Measurements from ENCODE around the gene PAPSS2.

PAPSS2 gene

DNA sequence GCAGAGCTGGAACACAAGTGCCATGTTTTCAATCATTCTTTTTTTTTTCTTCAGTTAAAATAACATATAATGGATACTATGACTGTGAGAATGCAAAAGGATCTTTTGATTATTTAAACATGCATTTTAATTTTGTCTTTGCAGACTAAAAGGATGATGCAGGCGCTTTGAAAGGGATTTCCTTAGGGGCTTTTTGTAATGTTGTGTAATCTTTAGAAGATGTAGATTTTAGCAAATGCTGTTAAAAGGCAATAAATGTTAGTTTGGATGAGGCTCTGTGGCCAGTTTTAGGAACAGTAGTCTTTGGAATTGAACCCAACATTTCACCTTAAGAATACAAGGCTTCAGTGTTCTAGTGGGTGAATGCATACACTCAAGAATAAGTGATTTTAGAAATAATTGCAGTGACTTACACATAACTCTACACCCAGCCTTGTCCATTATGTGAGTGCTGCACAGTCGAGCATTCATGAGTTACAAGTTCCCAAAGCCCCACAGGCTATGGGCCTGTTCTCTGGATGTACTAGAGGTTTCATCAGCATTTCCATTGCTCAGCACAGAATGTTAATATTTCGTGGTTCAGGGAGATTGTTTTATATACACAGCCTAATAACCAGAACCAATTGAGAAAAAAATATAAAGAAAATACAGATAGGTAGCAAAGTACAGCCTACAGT, 11.6 kb downstream of the PAPSS2 start:
- no peak for DNase-seq (ENCODE audit: low read depth)

DNA sequence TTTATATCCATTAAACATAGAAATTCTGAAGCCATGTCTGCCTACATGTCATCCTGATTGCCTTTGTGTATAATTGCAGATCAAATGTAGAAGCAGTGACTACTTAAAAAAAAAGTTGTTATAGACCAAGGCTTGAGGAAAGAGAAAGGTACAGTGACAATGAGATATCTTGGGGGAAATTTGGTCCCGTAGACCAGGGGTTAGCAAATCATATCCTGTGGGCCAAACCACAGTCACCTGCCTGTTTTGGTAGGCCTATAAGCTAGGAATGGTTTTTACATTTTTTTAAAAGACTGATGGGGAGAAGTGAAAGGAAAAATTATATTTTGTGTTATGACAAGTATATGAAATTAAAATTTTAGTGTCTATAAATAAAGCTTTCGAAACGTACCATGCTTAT, 12.9 kb downstream of the PAPSS2 start:
- DNase-seq (ENCODE audit: low read depth) = no peak

DNA sequence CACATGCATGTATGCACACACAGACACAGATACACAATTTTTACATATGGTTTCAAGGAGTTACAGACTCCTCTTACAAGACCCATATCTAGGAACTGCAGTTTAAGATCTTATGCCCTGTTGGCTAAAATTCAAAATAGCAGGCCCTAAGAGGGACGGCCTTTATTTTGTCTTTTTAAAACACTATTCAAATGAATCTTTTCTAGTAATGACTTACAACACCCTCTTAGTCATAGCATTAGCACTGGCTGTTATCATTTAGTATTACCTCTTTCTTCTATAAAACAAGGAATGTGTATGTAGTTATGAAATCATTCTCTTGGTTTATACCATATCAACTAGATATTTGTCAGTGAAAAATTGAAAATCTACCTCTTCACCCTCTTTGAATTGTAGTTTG, 15.3 kb downstream of the PAPSS2 start:
- no peak for DNase-seq (ENCODE audit: low read depth)

DNA sequence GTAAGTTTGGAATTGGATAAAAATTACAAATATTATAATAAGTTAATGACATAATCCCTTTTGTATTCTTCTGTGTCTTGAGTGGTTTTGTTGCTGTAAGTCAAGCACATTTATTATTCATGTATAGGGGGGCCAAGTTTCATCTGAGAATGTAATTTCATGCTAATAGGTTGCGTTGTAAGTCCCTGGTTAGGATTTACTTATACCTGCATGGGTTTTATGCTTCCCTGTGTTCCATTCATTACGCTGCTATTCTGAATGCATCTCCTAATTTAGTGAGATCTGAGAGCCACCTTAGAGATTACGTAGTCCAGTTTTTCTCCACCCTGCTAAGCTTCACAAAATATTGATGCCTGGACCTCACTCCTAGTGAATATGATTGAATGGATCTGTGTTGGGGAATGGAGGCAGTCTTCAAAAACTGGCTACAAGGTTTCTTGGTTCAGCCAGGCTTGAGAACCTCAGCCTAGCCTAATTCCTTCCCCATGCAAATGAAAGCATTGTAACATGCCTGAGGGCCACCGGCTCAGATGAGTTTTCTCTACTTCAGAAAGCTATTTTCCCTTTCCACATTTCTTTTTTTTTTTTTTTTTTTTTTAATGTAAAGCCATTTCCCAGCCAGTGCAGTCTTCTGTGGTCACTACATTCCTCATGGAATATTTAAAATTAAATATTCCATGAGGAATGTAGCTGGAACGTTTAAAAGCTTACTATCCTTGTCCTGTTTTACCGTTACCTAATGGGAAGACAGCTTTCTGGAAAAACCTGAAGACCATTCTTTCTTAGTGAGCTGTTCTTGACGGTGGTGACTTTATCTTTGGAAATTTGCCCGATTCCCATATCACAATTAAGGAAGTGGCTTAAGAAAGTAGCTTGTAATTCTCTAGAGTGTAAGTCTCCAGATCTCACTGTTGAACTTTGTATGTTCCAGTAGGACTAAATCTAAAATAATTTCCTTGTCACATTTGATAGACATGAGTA, 16.0 kb downstream of the PAPSS2 start:
- DNase-seq (ENCODE audit: low read depth) = no peak

DNA sequence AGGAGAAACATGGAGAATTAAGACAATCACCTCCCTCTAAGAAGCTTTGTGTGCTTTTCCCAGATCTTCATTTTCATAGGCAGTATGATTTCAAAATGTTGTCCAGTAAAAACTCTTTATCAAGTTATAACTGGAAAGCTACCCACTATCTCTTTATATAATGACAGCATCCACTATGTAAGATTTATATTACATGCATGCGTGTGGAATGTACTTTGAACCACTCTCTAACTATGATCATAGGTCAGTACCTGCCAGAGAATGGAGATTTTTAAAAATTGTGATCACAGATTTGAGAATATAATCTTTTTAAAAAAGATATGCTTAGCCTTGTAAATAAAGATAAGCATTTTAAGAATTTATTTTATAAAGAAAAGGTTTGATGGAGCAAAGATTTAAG, 17.9 kb downstream of the PAPSS2 start:
- DNase-seq (ENCODE audit: low read depth) = no peak

DNA sequence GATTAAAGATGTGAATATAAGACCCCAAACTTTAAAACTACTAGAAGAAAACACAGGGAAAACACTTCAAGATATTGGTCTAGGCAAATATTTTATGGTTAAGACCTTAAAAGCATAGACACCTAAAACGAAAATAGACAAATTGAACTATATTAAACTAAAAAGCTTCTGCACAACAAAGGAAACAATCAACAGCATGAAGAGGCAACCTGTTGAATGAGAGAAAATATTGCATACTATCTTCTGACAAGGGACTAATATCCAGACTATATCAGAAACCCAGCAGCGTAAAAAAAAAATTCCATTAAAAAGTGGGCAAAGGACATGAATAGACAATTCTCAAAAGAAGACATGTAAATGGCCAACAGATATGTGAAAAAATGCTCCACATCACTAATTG, 18.6 kb downstream of the PAPSS2 start:
- DNase-seq (ENCODE audit: low read depth) = no peak

DNA sequence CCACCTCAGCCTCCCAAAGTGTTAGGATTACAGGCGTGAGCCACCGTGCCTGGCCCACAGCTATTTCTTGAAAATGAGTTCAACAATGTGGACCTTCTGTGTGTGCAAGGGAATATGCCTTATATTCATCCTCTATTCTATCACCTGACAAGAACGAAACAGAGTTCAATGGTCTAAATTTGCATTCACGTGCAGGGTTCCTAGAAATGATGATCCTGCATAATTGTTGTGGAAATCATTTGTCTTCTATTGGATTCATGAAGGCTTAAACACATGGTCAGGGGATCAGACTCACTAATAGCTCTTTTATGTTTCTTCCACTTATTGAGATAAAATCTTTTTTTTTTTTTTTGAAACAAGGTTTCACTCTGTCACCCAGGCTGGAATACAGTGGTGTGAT, 23.7 kb downstream of the PAPSS2 start:
- no peak for DNase-seq (ENCODE audit: low read depth)

DNA sequence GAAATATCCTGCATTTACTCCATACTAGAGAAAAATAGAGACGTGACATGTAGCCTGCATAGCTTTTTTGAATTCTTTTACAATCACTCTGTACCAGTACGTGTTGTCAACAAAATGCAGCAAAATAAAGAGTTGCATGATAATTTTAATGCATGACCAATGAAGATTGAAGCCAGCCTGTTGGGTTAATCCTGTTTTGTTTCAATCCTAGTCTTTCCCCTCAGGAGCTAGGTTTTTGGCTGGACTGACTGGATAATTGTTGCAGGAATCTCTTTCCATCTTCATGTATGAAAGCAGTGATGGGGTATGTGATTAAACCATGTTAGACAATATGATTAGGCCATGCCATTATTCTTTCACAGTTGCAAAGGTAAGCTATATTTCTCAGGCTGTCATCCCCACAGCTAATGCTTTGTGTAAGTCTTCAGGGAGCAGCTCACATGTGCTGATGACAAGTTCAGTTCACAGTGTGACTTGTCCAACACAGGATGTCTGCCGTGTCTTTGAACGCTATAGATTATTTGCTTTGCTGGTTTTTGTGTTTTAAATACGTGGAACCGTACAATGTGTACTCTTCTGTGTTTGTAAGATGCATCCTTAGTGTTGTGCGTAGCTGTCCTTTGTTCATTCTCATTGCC, 24.4 kb downstream of the PAPSS2 start:
- DNase-seq (ENCODE audit: low read depth) = no peak

DNA sequence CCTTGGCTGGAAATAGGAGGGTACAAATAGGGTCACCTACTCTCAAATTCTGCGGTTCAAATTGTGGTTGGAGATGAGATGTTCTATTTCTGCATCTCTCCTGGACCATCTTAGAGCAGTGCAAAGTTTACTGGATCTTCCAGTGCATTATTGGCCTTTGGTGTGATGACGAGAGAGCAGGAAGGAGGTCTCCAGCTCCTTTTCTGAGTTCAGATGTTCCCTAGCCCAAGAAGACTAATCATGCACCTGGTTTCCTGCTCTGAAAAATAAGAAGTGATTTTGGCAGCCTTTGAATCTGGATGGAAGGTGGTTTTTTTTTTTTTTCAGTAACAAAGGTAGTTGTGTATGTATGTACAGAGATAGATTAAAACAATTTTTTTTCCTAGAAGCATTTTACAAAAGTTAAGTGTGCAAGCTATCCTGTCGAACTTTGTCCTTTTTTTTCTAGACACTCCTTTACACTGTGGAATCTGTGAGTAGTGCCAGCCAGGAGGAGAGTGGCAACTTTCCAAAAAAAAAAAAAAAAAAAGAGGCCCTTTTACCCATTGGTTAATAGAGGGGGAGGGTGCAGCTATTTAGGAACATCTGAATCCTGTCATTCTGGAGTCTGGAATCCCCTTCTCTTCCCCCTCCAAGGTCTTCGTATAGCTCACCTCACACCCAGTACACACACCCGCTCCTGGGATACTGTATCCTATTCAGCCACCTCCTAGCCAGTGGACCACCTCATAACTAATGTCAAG, 26.3 kb downstream of the PAPSS2 start:
- DNase-seq (ENCODE audit: low read depth) = no peak

DNA sequence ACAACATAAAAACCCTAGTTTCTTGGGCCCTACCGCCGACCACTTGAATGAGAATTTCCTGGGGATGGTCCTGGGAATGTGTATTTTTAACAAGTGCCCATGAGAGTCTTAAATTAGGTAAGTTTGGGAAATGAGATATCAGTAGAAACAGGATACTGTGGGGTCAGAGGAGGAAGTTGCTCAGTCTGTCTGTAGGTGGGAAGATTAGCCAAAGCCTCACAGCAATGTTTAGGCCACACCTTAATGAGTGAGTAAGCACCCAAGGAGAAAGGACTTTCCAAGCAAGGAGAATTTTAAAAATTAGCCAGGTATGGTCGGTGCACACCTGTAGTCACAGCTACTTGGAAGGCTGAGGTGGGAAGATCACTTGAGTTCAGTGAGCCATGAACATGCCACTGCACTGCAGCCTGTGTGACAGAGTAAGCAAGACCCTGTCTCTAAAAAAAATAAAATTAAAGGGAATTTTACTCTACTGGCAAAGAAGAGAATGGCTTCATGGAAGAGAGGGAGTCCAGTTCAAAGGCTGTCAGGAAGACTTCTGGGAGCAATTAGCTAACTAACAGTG, 31.9 kb downstream of the PAPSS2 start:
- no peak for DNase-seq (ENCODE audit: low read depth)

DNA sequence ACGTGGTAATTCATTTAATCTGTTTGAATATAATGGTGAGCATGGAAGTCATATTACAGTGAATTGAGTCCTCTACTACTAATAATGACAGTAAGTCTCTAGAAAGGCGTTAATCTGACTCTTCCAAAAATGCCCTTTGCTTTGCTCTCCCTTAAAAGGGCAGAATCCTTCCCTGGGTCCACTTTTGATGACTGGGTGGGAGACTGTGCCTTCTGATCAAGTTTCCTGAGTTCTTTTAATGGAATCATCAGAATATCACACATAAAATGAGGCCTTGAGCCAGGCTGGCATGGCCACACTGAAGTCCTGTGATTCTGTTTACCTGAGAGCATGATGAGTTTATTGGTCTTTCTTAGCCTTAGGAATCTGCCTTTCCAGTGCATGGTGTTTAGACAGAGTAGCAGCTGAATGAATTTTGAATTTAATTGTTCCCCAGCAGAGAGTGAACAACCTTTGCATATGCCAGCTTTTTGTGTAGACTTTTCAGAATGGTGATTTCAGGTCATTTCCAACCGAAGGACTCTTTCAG, 33.3 kb downstream of the PAPSS2 start:
- DNase-seq (ENCODE audit: low read depth) = no peak

DNA sequence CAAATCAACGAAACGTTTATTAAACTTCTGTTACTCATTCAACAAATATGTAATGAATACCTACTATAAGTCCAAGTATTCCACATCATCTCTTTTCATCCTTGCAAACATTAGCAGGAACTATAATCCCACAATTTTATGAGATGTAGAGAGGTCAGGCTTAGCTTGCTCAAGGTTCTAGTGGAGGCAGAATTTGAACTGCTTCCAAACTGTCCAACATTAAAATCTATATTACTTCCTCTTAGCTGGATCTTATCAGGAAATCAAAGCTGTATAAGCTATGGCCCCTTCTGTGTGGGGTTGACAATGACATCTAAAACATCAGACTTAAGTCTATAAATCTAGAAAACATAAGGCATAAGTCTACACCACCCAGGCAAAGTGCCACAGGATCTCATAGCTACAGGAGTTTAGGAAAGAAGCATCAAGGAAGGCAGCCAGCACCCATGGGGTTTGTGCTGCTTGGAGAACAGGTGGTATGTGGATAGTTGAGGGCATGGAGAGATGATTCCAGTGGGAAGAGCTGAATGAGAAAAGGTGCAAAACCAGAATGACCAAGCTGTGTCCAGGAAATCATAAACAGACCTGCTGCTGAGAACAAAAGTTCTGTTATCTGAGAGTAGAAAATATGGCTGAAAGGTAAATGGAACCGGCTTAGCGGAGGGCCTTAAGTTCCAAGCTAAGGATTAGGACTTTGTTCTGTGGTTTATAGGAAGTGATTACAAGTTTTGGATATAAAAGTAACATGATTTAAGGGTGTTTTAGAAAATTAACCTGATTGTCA, 34.5 kb downstream of the PAPSS2 start:
- DNase-seq (ENCODE audit: low read depth) = no peak

DNA sequence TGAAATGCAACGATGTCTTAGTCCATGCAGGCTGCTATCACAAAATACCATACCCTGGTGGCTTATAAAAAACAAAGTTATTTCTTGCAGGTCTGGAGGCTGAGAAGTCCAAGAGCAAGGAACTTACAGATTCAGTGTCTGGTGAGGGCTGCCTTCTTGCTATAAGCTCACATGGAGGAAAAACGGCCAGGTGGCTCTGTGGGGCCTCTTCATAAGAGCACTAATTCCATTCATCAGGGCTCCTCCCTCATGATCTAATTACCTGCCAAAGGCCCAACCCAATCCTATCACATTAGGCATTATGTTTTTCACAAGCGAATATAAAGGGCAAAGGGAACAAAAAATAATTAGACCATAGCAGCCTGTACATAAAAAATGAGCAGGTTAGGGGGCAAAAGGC, 35.4 kb downstream of the PAPSS2 start:
- no peak for DNase-seq (ENCODE audit: low read depth)

DNA sequence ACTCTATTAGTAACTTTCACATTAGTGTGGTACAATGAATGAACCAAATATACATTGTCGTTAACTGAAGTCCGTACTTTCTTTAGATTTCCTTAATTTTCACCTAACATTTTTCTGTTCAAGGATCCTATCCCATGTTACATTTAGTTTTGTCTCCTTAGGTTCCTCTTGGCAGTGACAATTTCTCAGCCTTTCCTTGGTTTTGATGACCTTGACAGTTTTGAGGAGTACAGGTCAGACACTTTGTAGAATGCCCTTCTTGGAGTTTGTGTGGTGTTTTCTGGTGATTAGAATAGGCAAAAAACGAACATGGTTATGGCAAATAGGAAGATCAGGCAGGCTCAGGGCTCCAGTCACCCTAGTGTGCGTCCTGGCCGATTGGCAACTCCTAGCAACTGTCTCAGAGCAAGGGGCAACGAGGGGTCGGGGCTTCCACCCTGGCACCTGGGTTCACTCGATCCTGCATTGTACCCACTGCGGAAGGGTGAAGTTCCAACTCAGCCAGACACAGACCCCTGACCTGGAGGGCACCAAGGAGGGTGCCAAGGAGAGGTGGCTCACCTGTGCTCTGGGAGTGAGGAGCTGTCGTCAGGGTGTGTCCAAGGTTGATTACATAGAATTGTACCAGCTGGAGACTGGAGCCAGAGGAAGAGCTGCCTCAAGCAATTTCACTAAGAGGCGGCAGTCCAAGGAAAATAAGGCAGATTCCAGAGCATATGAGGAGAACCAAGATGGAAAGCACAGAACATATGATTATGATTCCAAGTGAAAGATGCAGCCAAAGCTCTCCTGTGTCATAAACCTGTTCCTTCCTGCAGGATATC, 37.5 kb downstream of the PAPSS2 start:
- no peak for DNase-seq (ENCODE audit: low read depth)

DNA sequence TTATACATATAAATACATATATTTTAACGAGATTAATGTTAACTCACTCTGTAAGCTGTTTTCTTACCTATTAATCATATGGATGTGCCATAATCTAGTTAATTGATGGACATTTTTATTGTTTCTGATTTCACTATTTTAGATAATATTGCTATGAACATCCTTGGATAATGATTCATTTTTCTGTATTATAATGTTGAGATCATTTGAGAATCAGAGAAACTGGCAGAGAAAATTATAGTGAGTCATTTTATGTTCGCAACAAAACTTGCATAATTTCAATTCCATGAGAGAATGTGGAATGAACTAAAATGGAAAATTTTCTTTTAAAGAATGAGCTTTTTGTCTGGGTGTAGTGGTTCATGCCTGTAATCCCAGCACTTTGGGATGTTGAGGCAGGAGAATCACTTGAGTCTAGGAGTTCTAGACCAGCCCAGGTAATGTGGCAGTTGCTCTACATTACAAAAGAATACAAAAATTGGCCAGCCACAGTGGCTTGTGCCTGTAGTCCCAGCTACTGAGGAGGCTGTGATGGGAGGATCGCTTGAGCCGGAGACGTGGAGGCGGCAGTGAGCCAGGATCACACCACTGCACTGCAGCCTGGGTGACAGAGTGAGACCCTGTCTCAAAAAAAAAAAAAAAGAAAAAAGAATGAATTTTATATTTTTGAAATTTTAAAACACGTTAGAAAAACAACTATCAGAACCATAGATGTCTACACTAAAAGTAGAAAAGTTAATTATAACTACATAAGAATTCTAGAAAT, 40.5 kb downstream of the PAPSS2 start:
- no peak for DNase-seq (ENCODE audit: low read depth)

DNA sequence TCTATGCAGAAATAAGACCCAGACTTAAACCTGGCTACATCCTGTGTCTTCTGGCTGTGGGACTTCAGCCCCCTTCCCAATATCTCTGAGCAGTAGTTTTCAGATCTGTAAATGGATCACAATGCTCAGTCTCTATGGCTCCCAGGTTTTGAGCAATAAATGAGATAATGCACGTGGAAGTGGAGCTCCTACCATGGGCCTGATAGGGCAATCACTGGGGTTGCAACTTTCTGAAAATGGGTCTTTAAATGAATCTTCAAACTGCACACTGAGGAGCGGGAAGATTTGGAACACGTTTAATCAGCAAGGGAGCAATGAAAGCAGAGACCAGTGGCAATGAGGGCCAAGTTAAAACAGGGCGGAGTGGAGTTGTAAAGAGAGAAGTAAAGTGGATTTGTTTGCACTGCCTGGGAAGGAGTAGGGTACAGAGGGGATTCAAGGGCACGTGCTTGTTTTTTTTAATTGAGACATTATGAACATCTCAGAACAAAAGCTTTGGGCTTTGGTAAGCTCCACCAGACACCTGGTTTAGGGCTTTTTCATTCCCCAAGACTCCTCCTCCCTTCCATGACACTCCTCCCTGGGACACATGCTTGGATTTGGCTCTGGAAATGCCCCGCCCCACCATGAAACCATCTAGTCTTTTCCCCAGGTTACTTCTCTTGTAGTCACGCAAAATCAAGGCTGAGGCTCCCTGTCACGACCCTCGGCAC, 42.7 kb downstream of the PAPSS2 start:
- DNase-seq (ENCODE audit: low read depth) = no peak

DNA sequence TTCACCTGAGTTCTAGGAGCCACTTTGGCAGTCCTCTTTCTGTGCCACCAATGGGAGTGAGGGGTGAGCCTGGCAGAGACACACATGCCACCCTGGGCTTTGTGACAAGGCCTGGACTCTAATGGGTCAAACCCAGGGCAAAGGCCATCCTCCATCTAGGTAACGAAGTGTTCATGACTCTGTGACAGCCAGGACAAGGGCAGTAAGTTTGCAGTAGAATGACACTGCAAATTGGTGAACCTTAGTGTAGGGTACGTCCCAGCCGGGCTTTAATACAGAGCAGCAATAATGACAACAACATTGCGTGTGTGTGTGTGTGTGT, 43.3 kb downstream of the PAPSS2 start:
- no peak for DNase-seq (ENCODE audit: low read depth)

DNA sequence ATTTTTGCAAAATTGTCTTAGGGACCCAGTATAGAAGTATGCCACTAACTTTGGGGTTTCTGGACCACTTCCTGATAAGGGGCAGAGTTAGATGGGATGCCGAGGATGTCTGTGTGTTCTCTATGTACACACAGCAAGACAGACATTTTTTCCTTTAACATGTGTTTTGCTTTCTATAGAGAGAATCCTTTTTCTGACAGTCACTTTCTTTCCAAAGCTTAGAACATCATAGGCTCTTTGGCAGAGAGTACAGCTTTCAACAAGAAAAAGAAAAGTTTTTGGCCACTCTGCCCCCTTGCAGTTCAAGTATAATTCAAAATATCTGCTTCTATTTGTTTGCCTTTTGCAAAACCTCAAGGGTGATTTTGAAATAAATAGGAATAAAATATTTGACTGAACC, 44.1 kb downstream of the PAPSS2 start:
- no peak for DNase-seq (ENCODE audit: low read depth)

DNA sequence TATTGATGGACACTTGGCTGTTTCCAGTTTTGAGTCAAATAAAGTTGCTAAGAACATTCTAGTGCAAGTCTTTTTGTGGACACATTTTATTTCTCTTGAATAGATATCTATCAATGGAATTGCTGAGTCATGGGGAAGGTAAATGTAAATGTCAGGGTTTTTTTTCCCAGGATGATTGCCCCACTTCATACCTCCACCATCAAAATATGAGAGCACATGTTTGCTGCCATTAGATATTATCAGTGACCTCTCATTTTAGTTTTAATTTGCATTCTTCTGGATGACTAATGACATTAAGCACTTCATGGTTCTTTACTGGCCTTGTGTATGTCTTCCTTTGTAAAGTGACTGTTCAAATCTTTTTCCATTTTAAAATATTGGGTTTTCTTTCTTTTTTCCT, 45.7 kb downstream of the PAPSS2 start:
- no peak for DNase-seq (ENCODE audit: low read depth)
